ENCODE data around the gene ADK. TPM values are rescaled to one million over a fixed set of nuclear protein-coding genes. Genes with fewer than 3 reads are reported as not detected.

ADK gene
- total and polyA plus RNA-seq, 7 experiments from 2014 or later: 20.7 to 43.8 (median 25.3) TPM

GRCh38 chr10:74500026-74500704 is 349.1 kb downstream of the ADK start:
- Mint-ChIP-seq H3K27me3 (no peaks in the 10 kb centered on the region), H3K27ac (no peak overlapping the region), H3K36me3 (peaks cover 12 to 54% (median 50%) of the 10 kb centered on the region in 5 donors), H3K4me3 (no peak overlapping the region), H3K4me1 (peaks cover 0 to 19% (median 9%) of the 10 kb centered on the region in 7 donors), H3K9me3 (peaks cover under 1 to 34% (median 7%) of the 10 kb centered on the region in 11 donors)
- CTCF ChIA-PET: interaction anchor here (0.6 kb wide), 2 partner anchors 18 to 589 kb away, joined by 3 to 4 read pairs; no protein-coding TSS in a partner anchor
- Histone ChIP-seq H3K27ac (ENCODE audit: low read depth, low read length) (no peak overlapping the region), H3K36me3 (ENCODE audit: control insufficient read depth in 2 of 3, insufficient read depth in 3 of 3, low read length in 3 of 3) (no peaks in the 10 kb centered on the region), H3K27me3 (ENCODE audit: control insufficient read depth in 2 of 2, insufficient read depth in 2 of 2, low read length in 2 of 2) (no peaks in the 10 kb centered on the region), H3K9me3 (ENCODE audit: control insufficient read depth in 2 of 3, low read length in 3 of 3) (no peaks in the 10 kb centered on the region), H3K4me3 (ENCODE audit: low read length) (no peak overlapping the region), H3K4me1 (ENCODE audit: control insufficient read depth in 2 of 2, insufficient read depth in 2 of 2, low read length in 2 of 2) (no peaks in the 10 kb centered on the region)
- intact Hi-C loops (cut with micrococcal nuclease): no loop called here
- POLR2A ChIA-PET: interaction anchor here (0.5 to 0.6 kb wide), 3 partner anchors 39 to 696 kb away, joined by 3 to 8 read pairs (median 6); no protein-coding TSS in a partner anchor
- DNase-seq (no peak), ATAC-seq (no peak)

GRCh38 chr10:74500816-74501215 is 349.8 kb downstream of the ADK start:
- H3K9me3 ChIP-seq (ENCODE audit: control insufficient read depth in 2 of 3, low read length in 3 of 3): no peaks in the 10 kb centered on the region
- no peaks in the 10 kb centered on the region for H3K4me1 ChIP-seq (ENCODE audit: control insufficient read depth in 2 of 2, insufficient read depth in 2 of 2, low read length in 2 of 2)
- no peak overlapping the region for H3K27ac Mint-ChIP-seq
- peaks cover 15 to 58% (median 51%) of the 10 kb centered on the region in 5 donors for H3K36me3 Mint-ChIP-seq
- H3K4me3 Mint-ChIP-seq: no peak overlapping the region
- ChIA-PET CTCF (no interaction called here), POLR2A (interaction anchor here (0.6 kb wide), 1 partner anchor 138 kb away, joined by 8 read pairs; no protein-coding TSS in a partner anchor)
- peaks cover 0 to 19% (median 9%) of the 10 kb centered on the region in 7 donors for H3K4me1 Mint-ChIP-seq
- H3K27me3 Mint-ChIP-seq: no peaks in the 10 kb centered on the region
- H3K27me3 ChIP-seq (ENCODE audit: control insufficient read depth in 2 of 2, insufficient read depth in 2 of 2, low read length in 2 of 2): no peaks in the 10 kb centered on the region
- ATAC-seq: no peak
- no peaks in the 10 kb centered on the region for H3K36me3 ChIP-seq (ENCODE audit: control insufficient read depth in 2 of 3, insufficient read depth in 3 of 3, low read length in 3 of 3)
- DNase-seq: no peak
- intact Hi-C loops (cut with micrococcal nuclease): no loop called here
- H3K9me3 Mint-ChIP-seq: peaks cover 3 to 32% (median 9%) of the 10 kb centered on the region in 11 donors
- no peak overlapping the region for H3K27ac ChIP-seq (ENCODE audit: low read depth, low read length)
- no peak overlapping the region for H3K4me3 ChIP-seq (ENCODE audit: low read length)

GRCh38 chr10:74502963-74503608 is 352.1 kb downstream of the ADK start:
- H3K9me3 Mint-ChIP-seq: peaks cover 0 to 22% (median 9%) of the 10 kb centered on the region in 11 donors
- no peak for ATAC-seq
- no peaks in the 10 kb centered on the region for H3K36me3 ChIP-seq (ENCODE audit: control insufficient read depth in 2 of 3, insufficient read depth in 3 of 3, low read length in 3 of 3)
- POLR2A ChIA-PET: interaction anchor here (0.6 to 0.7 kb wide), 2 partner anchors 102 to 305 kb away, joined by 3 to 4 read pairs; no protein-coding TSS in a partner anchor
- H3K4me1 Mint-ChIP-seq: peaks cover 0 to 19% (median 9%) of the 10 kb centered on the region in 7 donors
- H3K4me3 Mint-ChIP-seq: no peak overlapping the region
- intact Hi-C loops (cut with micrococcal nuclease): no loop called here
- H3K4me3 ChIP-seq (ENCODE audit: low read length): no peak overlapping the region
- H3K27me3 ChIP-seq (ENCODE audit: control insufficient read depth in 2 of 2, insufficient read depth in 2 of 2, low read length in 2 of 2): no peaks in the 10 kb centered on the region
- no peaks in the 10 kb centered on the region for H3K27me3 Mint-ChIP-seq
- no peaks in the 10 kb centered on the region for H3K9me3 ChIP-seq (ENCODE audit: control insufficient read depth in 2 of 3, low read length in 3 of 3)
- no peaks in the 10 kb centered on the region for H3K4me1 ChIP-seq (ENCODE audit: control insufficient read depth in 2 of 2, insufficient read depth in 2 of 2, low read length in 2 of 2)
- H3K27ac Mint-ChIP-seq: peak overlapping the region in 2 of 9 donors; percentile 46 to 55
- CTCF ChIA-PET: no interaction called here
- H3K27ac ChIP-seq (ENCODE audit: low read depth, low read length): no peak overlapping the region
- no peak for DNase-seq
- H3K36me3 Mint-ChIP-seq: peaks cover 8 to 53% (median 44%) of the 10 kb centered on the region in 5 donors

GRCh38 chr10:74507951-74508350 is 356.9 kb downstream of the ADK start:
- Mint-ChIP-seq H3K4me1 (peaks cover 0 to 8% (median 4%) of the 10 kb centered on the region in 7 donors), H3K4me3 (no peak overlapping the region), H3K9me3 (peaks cover 0 to 51% (median 28%) of the 10 kb centered on the region in 11 donors), H3K27ac (no peak overlapping the region), H3K36me3 (peaks cover 17 to 73% (median 63%) of the 10 kb centered on the region in 5 donors), H3K27me3 (no peaks in the 10 kb centered on the region)
- peaks cover 0 to 15% (median 0%) of the 10 kb centered on the region in 3 experiments for H3K9me3 ChIP-seq (ENCODE audit: control insufficient read depth in 2 of 3, low read length in 3 of 3)
- ATAC-seq (no peak), DNase-seq (no peak)
- H3K4me1 ChIP-seq (ENCODE audit: control insufficient read depth in 2 of 2, insufficient read depth in 2 of 2, low read length in 2 of 2): no peaks in the 10 kb centered on the region
- peaks cover 0 to 5% (median 0%) of the 10 kb centered on the region in 3 experiments for H3K36me3 ChIP-seq (ENCODE audit: control insufficient read depth in 2 of 3, insufficient read depth in 3 of 3, low read length in 3 of 3)
- ChIA-PET CTCF (no interaction called here), POLR2A (no interaction called here)
- intact Hi-C loops (cut with micrococcal nuclease): no loop called here
- H3K27me3 ChIP-seq (ENCODE audit: control insufficient read depth in 2 of 2, insufficient read depth in 2 of 2, low read length in 2 of 2): no peaks in the 10 kb centered on the region
- no peak overlapping the region for H3K27ac ChIP-seq (ENCODE audit: low read depth, low read length)
- no peak overlapping the region for H3K4me3 ChIP-seq (ENCODE audit: low read length)

- Mint-ChIP-seq H3K27me3 (no peaks in the 10 kb centered on the region), H3K27ac (no peak overlapping the region), H3K4me3 (no peak overlapping the region), H3K9me3 (peaks cover 6 to 62% (median 48%) of the 10 kb centered on the region in 11 donors), H3K4me1 (peaks cover 0 to 2% (median 0%) of the 10 kb centered on the region in 7 donors), H3K36me3 (peaks cover 17 to 75% (median 65%) of the 10 kb centered on the region in 5 donors)
- H3K9me3 ChIP-seq (ENCODE audit: control insufficient read depth in 2 of 3, low read length in 3 of 3): peaks cover 0 to 24% (median 7%) of the 10 kb centered on the region in 3 experiments
- no peak overlapping the region for H3K4me3 ChIP-seq (ENCODE audit: low read length)
- DNase-seq: no peak
- H3K27ac ChIP-seq (ENCODE audit: low read depth, low read length): no peak overlapping the region
- CTCF ChIA-PET: no interaction called here
- POLR2A ChIA-PET: no interaction called here
- no peaks in the 10 kb centered on the region for H3K27me3 ChIP-seq (ENCODE audit: control insufficient read depth in 2 of 2, insufficient read depth in 2 of 2, low read length in 2 of 2)
- peaks cover 0 to 5% (median 0%) of the 10 kb centered on the region in 3 experiments for H3K36me3 ChIP-seq (ENCODE audit: control insufficient read depth in 2 of 3, insufficient read depth in 3 of 3, low read length in 3 of 3)
- H3K4me1 ChIP-seq (ENCODE audit: control insufficient read depth in 2 of 2, insufficient read depth in 2 of 2, low read length in 2 of 2): no peaks in the 10 kb centered on the region
- ATAC-seq: no peak
- intact Hi-C loops (cut with micrococcal nuclease): no loop called here
These were observed 359.6 kb downstream of the ADK start for GRCh38 chr10:74510594-74510993.

- peaks cover 0 to 2% (median 0%) of the 10 kb centered on the region in 7 donors for H3K4me1 Mint-ChIP-seq
- POLR2A ChIA-PET: no interaction called here
- peaks cover 6 to 59% (median 47%) of the 10 kb centered on the region in 11 donors for H3K9me3 Mint-ChIP-seq
These were observed 360.0 kb downstream of the ADK start for GRCh38 chr10:74511051-74511450.

More at GRCh38 chr10:74511051-74511450, 360.0 kb downstream of the ADK start:
- peaks cover 0 to 24% (median 7%) of the 10 kb centered on the region in 3 experiments for H3K9me3 ChIP-seq (ENCODE audit: control insufficient read depth in 2 of 3, low read length in 3 of 3)
- intact Hi-C loops (cut with micrococcal nuclease): no loop called here
- DNase-seq (no peak), ATAC-seq (no peak)
- CTCF ChIA-PET: no interaction called here
- Mint-ChIP-seq H3K27ac (no peak overlapping the region), H3K36me3 (peaks cover 15 to 73% (median 62%) of the 10 kb centered on the region in 5 donors), H3K4me3 (no peak overlapping the region), H3K27me3 (no peaks in the 10 kb centered on the region)
- H3K27ac ChIP-seq (ENCODE audit: low read depth, low read length): no peak overlapping the region
- H3K4me3 ChIP-seq (ENCODE audit: low read length): no peak overlapping the region
- H3K27me3 ChIP-seq (ENCODE audit: control insufficient read depth in 2 of 2, insufficient read depth in 2 of 2, low read length in 2 of 2): no peaks in the 10 kb centered on the region
- no peaks in the 10 kb centered on the region for H3K4me1 ChIP-seq (ENCODE audit: control insufficient read depth in 2 of 2, insufficient read depth in 2 of 2, low read length in 2 of 2)
- H3K36me3 ChIP-seq (ENCODE audit: control insufficient read depth in 2 of 3, insufficient read depth in 3 of 3, low read length in 3 of 3): peaks cover 0 to 5% (median 0%) of the 10 kb centered on the region in 3 experiments
